AG04449 (cell line): ENCODE data around the gene MN1.

ENCODE experiments used
- CTCF ChIA-PET: fragments of 350-600 bp; formaldehyde crosslinking; extraction: SDS; loops from one replicate; lab custom pipeline; 2021; ENCODE audit warnings: antibody characterized with exemption; lab: Yijun Ruan, JAX
- POLR2A ChIA-PET: fragments of 400-600, 350-600 bp; formaldehyde crosslinking; extraction: SDS; loops from one replicate; lab custom pipeline; 2020; ENCODE audit warnings: antibody characterized with exemption, inconsistent platforms; lab: Yijun Ruan, JAX
- DNase-seq: peaks from one replicate; pipeline ENCODE4 v3.0.0-alpha.2; 2010; ENCODE audit warnings: low read depth, low spot score
- H3K4me3 ChIP-seq: 2 replicates; pipeline ENCODE4 v1.5.1; 2011; ENCODE audit warnings: low read depth, mild to moderate bottlenecking, control low read depth, low read length
- CTCF ChIP-seq: IDR thresholded peaks from one replicate; pipeline ENCODE4 v1.5.1; 2011; ENCODE audit warnings: mild to moderate bottlenecking, moderate library complexity, low read length, control low read depth, inconsistent platforms; ENCODE audit not compliant: insufficient read depth; ENCODE audit errors: missing control alignments

Gene MN1

GRCh38 chr22:27839057-27839660 lies 37.6 kb upstream of the MN1 start:
- H3K4me3 ChIP-seq = no peak overlapping the region
- POLR2A ChIA-PET = no interaction called here
- CTCF ChIA-PET = no interaction called here
- no peak for TF ChIP-seq CTCF
- no peak for DNase-seq

GRCh38 chr22:27836181-27836580 lies 34.6 kb upstream of the MN1 start:
- POLR2A ChIA-PET = no interaction called here
- no peak for TF ChIP-seq CTCF
- DNase-seq = no peak
- CTCF ChIA-PET = no interaction called here
- H3K4me3 ChIP-seq = no peak overlapping the region

GRCh38 chr22:27835446-27835845 lies 33.9 kb upstream of the MN1 start:
- ChIA-PET POLR2A (no interaction called here), CTCF (interaction anchor here (1.0 kb wide), 1 partner anchor 10 kb away, joined by 3 read pairs; no protein-coding TSS in a partner anchor)

GRCh38 chr22:27834364-27835185 lies 33.0 kb upstream of the MN1 start:
- TF ChIP-seq CTCF = no peak
- ChIA-PET CTCF (interaction anchor here (1.0 kb wide), 1 partner anchor 9 kb away, joined by 3 read pairs; no protein-coding TSS in a partner anchor), POLR2A (no interaction called here)
- DNase-seq = no peak
- no peak overlapping the region for H3K4me3 ChIP-seq

More at GRCh38 chr22:27835446-27835845, 33.9 kb upstream of the MN1 start:
- TF ChIP-seq CTCF = no peak
- H3K4me3 ChIP-seq = no peak overlapping the region
- no peak for DNase-seq

GRCh38 chr22:27833803-27834202 lies 32.2 kb upstream of the MN1 start:
- no peak for TF ChIP-seq CTCF
- ChIA-PET POLR2A (no interaction called here), CTCF (interaction anchor here (0.7 to 1.2 kb wide), 2 partner anchors 29 to 46 kb away, joined by 3 read pairs; no protein-coding TSS in a partner anchor)
- no peak for DNase-seq
- H3K4me3 ChIP-seq = no peak overlapping the region

- no peak for DNase-seq
- H3K4me3 ChIP-seq = no peak overlapping the region
- TF ChIP-seq CTCF = no peak
- POLR2A ChIA-PET = no interaction called here
- CTCF ChIA-PET = no interaction called here
Observed at GRCh38 chr22:27832606-27833005, 31.1 kb upstream of the MN1 start.
